A673 (cell line): ENCODE data around the gene DMXL1.

Source experiments
- CTCF ChIP-seq: fragments of 300-800, 200-600 bp; sonication (generic); conservative IDR thresholded peaks from 2 replicates; pipeline ENCODE4 v1.5.1; 2017; ENCODE audit warnings: low read depth, mild to moderate bottlenecking, antibody characterized with exemption, low read length, moderate library complexity, mixed read lengths
- EZH2 ChIP-seq: fragments of 200-600 bp; sonication (generic); IDR thresholded peaks from 2 replicates; pipeline ENCODE4 v1.6.1; 2017; ENCODE audit warnings: borderline replicate concordance, low read depth, mild to moderate bottlenecking, mixed read lengths, antibody characterized with exemption, low read length; ENCODE audit not compliant: poor library complexity, severe bottlenecking

- TF ChIP-seq EZH2, result no peak
- no peak for TF ChIP-seq CTCF
Measured at GRCh38 chr5:119021149-119021732, 49.6 kb upstream of the DMXL1 start.
